ENCODE measurements around the gene JCHAIN.

DNA sequence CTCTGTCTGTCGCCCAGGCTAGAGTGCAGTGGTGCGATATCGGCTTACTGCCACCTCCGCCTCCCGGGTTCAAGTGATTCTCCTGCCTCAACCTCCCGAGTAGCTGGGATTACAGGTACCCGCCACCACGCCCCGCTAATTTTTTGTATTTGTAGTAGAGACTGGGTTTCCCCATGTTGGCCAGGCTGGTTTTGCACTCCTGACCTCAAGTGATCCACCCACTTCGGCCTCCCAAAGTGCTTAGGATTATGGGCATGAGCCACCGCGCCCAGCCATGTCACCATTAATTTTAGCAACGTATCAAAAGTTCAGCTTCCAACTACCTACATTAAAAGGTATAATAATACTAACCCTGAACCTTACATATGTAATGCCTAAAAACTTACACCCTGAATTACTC is 21.1 kb upstream of the JCHAIN start:
- TF ChIP-seq, protein P1, sequence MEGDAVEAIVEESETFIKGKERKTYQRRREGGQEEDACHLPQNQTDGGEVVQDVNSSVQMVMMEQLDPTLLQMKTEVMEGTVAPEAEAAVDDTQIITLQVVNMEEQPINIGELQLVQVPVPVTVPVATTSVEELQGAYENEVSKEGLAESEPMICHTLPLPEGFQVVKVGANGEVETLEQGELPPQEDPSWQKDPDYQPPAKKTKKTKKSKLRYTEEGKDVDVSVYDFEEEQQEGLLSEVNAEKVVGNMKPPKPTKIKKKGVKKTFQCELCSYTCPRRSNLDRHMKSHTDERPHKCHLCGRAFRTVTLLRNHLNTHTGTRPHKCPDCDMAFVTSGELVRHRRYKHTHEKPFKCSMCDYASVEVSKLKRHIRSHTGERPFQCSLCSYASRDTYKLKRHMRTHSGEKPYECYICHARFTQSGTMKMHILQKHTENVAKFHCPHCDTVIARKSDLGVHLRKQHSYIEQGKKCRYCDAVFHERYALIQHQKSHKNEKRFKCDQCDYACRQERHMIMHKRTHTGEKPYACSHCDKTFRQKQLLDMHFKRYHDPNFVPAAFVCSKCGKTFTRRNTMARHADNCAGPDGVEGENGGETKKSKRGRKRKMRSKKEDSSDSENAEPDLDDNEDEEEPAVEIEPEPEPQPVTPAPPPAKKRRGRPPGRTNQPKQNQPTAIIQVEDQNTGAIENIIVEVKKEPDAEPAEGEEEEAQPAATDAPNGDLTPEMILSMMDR (IDR thresholded peaks at IDR 0.05): no peak
- no peak for TF ChIP-seq POLR2A (IDR thresholded peaks at IDR 0.05)

Data from esophagus squamous epithelium (tissue), 4 donors.